ENCODE results near the gene TMEM200B.

GRCh38 chr1:29099286-29099685, 24.4 kb downstream of the TMEM200B start:
- TF ChIP-seq POLR2A (IDR thresholded peaks at IDR 0.05; ENCODE audit: low read depth, low read length) (no peak), CHD2 (IDR thresholded peaks at IDR 0.05; ENCODE audit: borderline replicate concordance, low read depth, low read length) (no peak)
